ENCODE measurements around the gene PGA4. TPM values are rescaled to one million over a fixed set of nuclear protein-coding genes. Genes with fewer than 3 reads are reported as not detected.

The PGA4 gene
- total and polyA plus RNA-seq, 9 of the 15 experiments (the other 6 are each of a cell fraction or from before 2014, with no cell fraction given): not detected

GRCh38 chr11:61173456-61173855, 48.7 kb upstream of the PGA4 start (continued):
- TF ChIP-seq ATF6 (CRISPR knock-in tag; IDR thresholded peaks at IDR 0.05): no peak
- no peak for TF ChIP-seq ZNF143 (CRISPR knock-in tag; IDR thresholded peaks at IDR 0.05)
- TF ChIP-seq RAD21 (CRISPR knock-in tag; conservative IDR thresholded peaks at IDR 0.05 in 1 of 2, IDR thresholded peaks at IDR 0.05 in 1 of 2): peak; percentile 44 to 83
- no peak for TF ChIP-seq ZNF583 (CRISPR knock-in tag; IDR thresholded peaks at IDR 0.05)
- no peak for TF ChIP-seq DLX4 (CRISPR knock-in tag; IDR thresholded peaks at IDR 0.05)
- TF ChIP-seq ZNF778 (CRISPR knock-in tag; IDR thresholded peaks at IDR 0.05): no peak
- no peak for TF ChIP-seq RB1 (IDR thresholded peaks at IDR 0.05; ENCODE audit: low read depth)
- TF ChIP-seq, protein P1, sequence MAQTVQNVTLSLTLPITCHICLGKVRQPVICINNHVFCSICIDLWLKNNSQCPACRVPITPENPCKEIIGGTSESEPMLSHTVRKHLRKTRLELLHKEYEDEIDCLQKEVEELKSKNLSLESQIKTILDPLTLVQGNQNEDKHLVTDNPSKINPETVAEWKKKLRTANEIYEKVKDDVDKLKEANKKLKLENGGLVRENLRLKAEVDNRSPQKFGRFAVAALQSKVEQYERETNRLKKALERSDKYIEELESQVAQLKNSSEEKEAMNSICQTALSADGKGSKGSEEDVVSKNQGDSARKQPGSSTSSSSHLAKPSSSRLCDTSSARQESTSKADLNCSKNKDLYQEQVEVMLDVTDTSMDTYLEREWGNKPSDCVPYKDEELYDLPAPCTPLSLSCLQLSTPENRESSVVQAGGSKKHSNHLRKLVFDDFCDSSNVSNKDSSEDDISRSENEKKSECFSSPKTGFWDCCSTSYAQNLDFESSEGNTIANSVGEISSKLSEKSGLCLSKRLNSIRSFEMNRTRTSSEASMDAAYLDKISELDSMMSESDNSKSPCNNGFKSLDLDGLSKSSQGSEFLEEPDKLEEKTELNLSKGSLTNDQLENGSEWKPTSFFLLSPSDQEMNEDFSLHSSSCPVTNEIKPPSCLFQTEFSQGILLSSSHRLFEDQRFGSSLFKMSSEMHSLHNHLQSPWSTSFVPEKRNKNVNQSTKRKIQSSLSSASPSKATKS (CRISPR knock-in tag; IDR thresholded peaks at IDR 0.05): no peak
- TF ChIP-seq STAG1 (CRISPR knock-in tag; IDR thresholded peaks at IDR 0.05; ENCODE audit: borderline replicate concordance): peak; percentile 60; the same call in 1 of the 2 replicates
- TF ChIP-seq ASH1L (IDR thresholded peaks at IDR 0.05; ENCODE audit: borderline replicate concordance, low read depth, partially characterized antibody): no peak
- TF ChIP-seq CEBPG (CRISPR knock-in tag; IDR thresholded peaks at IDR 0.05): no peak
- no peak for TF ChIP-seq CEBPG (tag; conservative IDR thresholded peaks at IDR 0.05 in 1 of 2, IDR thresholded peaks at IDR 0.05 in 1 of 2)
- no peak for TF ChIP-seq XRCC4 (IDR thresholded peaks at IDR 0.05; ENCODE audit: extremely low read depth, insufficient read depth, insufficient read length)
- no peak for TF ChIP-seq HCFC1 (IDR thresholded peaks at IDR 0.05; ENCODE audit: low read depth, low read length)
- TF ChIP-seq MBD2 (IDR thresholded peaks at IDR 0.05; ENCODE audit: borderline replicate concordance, low read depth): no peak
- TF ChIP-seq ZNF780A (CRISPR knock-in tag; IDR thresholded peaks at IDR 0.05): no peak
- no peak for TF ChIP-seq ATF7 (IDR thresholded peaks at IDR 0.05)
- TF ChIP-seq EZH2 (IDR thresholded peaks at IDR 0.05; ENCODE audit: borderline replicate concordance, low read depth, low read length): 0 out of 2 replicates have a peak, but pooled peaks have one; percentile 53
- no peak for TF ChIP-seq KDM4B (IDR thresholded peaks at IDR 0.05; ENCODE audit: borderline replicate concordance in 2 of 2, low read depth in 1 of 2)

All from K562 (cell line).